ENCODE results near the gene FXYD6.
"Not testable (repeated sequence)": the region's sequence is repeated elsewhere in the genome, so short reads cannot be mapped to it uniquely, and the experiment has no call there.

The FXYD6 gene

DNA sequence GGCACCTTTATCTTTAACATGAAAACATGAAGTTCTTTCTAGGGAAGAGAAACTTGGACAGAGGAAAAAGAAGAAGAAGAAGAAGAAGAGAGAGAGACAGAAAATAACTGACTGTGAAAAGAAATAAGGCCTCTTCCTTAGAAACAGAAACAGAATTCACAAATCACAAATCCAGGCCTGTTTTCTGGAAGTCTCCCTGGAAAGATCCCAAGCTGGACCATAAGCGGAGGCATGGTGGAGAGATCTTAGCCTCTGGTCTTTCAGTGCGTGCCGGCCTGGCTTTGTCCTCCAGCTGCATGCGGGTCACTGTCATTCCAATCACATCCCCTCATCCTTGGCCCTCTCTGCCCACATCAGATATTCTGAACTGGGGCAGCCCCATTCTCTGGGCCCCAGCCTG lies 6.9 kb downstream of the FXYD6 start:
- no peak for ATAC-seq
- no peak for DNase-seq

DNA sequence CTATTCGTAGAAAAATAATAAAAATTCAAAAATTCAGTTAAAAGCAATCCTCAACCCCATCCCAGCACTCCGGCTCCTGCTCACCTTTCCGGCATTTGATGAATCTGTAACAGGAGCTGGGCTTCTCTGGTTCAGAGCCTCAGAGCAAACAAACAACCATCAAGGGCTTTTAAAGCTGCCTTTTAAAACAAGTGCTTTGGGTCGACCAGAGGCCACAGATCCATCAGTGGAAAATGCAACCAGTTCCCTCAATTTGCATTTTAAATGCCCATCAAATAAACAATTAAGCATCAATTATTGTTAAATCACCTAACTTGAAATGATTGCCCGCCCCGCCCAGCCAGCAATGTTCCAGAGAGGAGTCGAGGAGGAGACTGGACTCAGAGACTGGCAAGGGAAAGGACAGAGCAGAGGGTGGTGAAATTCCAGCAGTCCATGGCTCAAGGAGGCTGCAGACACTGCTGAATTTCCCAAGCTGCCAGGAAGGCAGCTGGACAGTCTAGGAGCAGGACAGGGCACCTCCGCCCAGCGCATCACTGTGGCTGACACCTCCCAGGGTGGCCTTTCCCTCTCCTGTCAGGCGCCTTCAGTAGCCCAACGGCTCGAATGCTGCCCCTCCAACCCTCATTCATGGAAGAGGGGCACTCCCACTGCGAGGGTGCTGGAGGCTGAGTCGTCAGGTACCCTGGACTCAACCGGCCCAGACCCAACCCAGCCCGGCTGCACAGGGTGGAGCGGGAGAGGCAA lies 7.5 kb downstream of the FXYD6 start:
- ATAC-seq (no peak), DNase-seq (no peak)

DNA sequence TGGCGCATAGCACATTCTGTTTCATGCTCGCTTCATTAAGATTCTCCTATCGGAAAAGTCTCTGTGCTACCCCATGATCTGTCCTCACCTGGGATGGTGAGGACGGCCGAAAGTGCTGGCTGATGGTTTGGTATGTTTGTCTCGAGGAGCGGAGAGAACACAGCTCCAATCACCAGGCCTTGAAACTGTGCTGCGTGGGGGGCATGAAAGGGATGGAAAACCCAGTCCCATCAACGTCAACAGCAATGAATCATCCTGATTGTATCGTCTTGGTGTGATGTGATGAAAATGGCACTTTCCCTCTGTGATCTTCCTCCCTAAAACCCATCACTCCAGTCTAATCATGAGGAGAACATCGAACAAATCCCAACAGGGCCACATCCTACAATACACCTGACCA lies 8.4 kb downstream of the FXYD6 start:
- no peak for ATAC-seq

DNA sequence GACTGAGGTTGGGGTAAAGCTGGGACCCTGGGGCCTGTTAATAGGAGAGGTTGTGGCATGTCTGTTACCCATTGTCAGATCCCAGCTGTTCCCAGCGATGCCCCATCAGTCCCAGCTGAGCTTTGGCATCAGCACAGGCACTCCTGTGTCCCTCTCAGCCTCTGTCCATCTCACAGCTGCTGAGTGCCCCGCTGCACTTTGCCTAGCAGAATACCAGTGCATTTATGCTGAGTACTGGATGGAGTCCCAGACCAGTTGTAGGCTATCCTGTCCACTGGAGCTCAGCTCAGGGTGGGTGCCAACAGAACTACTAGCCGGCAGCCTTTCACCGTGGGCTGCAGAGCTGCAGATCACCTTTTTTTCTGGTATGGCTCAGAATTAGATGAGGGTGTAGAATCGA lies 9.9 kb downstream of the FXYD6 start:
- ATAC-seq (no peak), DNase-seq (no peak)

More for the DNA sequence above, 8.4 kb downstream of the FXYD6 start:
- DNase-seq, result no peak

DNA sequence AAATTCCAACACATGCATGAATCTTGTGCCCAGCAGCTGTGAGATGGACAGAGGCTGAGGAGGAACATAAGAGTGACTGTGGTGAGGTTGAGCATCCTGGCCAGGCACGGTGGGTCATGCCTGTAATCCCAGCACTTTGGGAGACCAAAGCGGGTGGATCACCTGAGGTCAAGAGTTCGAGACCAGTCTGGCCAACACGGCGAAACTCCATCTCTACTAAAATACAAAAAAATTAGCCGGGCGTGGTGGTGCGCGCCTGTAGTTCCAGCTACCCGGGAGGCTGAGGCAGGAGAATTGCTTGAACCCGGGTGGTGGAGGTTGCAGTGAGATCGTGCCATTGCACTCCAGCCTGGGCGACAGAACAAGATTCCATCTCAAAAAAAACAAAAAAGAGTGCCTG lies 10.9 kb downstream of the FXYD6 start:
- not testable (repeated sequence) for ATAC-seq, DNase-seq

DNA sequence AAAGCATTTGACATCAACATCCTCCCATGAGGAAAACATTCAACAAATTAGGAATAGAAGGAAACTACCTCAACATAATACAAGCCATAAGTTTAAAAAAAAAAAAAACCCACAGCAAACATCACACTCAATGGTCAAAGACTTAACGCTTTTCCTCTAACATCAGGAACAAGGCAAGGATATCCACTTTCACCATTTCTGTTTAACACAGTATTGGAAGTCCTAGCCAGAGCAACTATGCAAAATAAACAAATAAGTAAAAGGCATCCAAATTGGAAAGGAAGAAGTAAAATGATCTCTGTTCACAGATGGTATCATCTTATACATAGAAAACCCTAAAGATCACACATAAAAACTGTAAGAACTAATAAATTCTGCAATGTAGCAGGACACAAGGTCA lies 13.1 kb downstream of the FXYD6 start:
- DNase-seq (no peak), ATAC-seq (no peak)

DNA sequence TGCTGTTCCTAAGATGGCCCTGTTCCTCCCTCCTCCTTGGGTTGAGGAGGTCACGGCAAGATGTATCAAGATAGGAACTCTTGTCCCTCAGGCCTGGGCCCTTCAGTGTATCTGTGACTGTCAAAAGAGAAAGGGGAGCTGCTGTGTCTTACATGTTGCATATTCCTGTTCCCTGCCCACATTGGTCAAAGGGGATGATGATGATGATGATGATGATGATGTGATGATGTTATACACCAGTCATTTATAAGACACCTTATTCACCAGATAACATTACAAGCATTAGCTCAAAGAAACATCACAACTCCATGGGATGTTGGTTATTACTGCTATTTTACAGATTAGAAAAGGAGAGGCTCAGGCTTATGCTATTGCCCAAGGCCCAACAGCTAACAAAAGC lies 13.7 kb downstream of the FXYD6 start:
- ATAC-seq, result no peak
- no peak for DNase-seq

DNA sequence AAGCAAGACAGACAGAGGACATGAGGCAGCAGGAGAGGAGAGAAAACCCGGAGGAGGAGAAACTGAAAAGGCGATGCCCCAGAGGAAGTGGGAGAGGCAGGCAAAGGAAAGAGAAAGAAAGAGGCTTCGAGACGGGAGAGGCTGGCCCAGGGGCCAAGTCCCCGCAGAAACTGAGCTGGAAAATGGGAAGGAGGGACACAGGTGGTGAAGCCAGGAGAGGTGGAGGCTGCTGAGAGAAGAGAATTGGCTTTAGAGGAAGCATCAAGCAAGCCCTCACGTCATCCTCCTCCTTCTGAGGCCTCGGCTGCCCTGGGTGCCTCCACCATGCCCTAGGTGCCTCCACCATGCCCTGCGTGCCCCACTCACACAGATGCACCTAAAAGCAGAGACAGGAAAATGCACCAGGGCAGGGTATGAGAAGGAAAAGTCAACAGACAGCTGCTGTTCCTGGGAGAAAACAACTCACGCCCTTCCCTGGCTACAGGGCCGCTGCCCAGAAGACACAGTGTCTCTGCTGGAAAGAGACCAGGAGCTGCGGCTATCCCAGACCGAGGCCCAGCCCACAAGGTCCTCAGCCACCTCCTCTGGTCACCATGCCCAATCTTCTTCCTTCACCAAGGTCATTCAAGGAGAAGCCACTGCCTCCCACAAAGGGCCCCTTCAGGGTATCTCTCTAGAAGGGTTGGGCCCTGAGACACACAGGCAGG lies 14.3 kb downstream of the FXYD6 start:
- no peak for ATAC-seq
- DNase-seq, result no peak

DNA sequence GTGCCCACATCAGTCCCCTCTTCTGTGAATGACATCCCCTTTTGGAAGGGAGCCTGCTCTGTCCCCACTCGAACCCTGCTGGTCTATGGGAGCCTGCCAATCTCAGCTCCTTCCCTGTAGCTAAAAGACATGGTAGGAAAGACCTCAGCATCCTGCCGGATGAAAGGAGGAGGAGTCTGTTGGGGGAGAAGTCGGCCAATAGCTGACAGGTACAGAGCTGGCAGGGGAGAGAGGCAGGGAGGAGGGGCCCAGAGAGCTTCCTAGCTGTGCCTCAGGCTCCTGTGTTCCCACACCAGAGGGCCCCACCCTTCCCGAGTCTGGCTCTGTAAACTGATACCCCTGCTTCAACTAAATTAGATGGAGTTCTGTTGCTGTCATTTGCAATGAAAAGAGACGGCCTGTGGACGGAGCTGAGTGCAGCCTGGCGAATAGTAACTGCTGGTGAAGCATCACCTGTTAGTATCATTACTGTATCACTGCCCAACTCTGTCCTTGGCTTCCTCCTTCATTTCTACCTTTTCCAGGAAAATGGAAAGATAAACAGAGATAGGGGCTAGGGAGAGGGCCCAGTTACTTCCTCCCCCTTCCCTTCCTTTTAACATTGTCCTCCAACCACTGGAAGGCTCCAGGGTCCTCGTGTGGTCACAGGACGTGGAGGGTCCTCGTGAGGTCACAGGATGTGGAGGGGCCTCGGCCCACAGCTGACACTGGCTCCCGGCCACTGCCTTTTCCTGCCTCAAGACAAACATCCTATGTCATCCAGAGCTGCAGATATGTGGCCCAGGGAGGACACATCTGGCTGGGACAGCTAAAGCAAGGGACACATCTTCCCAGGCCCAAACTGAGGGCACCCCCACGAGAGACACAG lies 15.1 kb downstream of the FXYD6 start:
- no peak for ATAC-seq
- no peak for DNase-seq

DNA sequence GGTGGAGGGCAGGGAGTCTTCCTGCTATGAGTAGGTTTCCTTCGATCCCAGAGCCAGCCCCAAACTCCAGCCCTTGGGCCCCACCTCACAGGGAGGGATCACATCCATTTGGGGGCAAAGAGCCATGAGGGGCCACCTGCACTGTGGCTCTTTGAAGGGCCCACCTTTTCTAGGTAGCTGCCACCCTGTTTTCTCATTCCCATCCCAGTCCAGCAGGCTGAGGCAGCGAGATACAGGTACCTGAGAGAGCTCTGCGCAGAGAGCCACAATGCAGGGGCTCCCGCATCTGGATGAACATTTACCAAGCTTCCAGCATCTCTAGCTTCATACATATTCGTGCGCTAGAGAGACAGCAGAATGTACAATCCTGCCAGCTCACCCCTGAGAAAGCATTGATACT lies 16.3 kb downstream of the FXYD6 start:
- DNase-seq (no peak), ATAC-seq (no peak)

DNA sequence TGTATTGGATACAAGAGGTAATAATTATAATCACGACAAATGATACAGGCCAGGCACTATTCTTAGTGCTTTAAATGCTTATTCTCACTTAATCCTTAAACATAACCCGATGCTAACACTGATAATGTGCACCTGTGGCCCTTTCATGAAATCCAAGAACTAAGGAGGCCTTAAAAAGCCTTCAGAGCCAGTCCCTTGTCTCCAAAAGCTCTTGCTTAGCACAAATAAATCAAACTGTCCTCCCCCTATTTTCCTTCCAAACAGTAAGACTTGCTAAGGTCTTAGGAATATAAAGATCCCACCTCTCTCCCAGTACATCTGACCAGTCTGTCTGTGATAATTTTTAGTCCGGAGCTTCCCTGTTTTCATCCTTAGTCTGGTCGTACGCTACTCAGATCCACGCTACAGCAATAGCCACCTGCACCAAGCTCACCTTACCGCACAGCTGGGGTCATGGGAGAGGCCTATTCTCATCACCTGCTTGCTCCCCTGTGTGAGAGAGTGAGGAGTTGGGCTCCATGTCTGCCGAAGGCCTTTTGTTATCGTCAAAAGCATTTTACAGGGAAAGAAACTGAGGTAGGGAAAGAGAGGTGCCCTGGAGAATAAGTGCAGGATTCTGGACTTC lies 16.9 kb downstream of the FXYD6 start:
- ATAC-seq (no peak), DNase-seq (no peak)

DNA sequence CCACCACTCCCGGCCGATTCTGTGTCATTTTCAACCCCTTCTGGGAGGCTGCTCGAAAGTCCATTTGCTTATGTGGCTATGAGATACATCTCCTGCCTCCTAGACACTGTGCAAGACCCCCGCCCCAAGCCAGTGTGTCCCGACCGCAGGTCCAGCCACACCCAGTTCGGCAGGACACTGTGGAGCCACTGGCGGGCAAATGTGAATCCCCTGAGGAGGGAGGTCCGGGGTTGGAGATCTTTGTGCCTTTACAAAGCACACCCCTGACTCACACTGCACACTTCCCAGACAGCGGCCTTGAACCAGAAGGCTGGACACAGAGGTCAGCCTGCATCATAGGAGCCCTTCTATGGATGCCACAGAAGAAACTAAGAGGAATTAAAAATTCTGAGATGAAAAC lies 17.4 kb downstream of the FXYD6 start:
- ATAC-seq (no peak), DNase-seq (no peak)

DNA sequence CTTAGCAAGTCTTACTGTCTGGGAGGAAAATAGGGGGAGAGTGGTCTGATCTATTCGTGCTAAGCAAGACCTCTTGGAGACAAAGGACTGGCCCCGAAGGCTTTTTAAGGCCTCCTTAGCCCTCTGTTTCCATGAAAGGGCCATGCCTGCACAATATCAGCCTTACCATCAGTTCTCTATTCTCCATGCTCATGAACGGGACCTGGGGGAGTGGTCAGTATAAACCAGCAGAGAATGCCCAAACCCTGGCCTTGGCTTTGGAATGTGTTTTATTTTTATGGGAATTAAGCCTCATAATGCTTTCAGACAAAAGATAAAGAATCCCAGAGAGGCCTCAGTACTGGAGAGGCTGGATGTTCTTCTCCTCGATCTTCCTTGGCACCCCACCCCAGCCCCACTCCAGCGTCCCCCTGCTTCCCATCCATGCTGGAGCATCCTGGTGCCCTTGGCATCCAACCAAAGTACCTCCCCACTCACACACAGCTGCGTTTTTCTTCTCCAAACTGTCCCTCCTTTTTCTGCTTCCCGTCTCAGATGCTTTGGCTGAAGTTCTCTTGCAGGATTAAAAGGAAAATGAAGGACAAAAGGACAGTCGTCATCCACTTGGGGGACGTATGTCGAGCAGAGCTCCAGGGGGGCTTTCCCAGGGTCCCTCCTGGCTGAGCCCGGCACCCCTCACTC lies 18.6 kb downstream of the FXYD6 start:
- ATAC-seq (no peak), DNase-seq (no peak)

DNA sequence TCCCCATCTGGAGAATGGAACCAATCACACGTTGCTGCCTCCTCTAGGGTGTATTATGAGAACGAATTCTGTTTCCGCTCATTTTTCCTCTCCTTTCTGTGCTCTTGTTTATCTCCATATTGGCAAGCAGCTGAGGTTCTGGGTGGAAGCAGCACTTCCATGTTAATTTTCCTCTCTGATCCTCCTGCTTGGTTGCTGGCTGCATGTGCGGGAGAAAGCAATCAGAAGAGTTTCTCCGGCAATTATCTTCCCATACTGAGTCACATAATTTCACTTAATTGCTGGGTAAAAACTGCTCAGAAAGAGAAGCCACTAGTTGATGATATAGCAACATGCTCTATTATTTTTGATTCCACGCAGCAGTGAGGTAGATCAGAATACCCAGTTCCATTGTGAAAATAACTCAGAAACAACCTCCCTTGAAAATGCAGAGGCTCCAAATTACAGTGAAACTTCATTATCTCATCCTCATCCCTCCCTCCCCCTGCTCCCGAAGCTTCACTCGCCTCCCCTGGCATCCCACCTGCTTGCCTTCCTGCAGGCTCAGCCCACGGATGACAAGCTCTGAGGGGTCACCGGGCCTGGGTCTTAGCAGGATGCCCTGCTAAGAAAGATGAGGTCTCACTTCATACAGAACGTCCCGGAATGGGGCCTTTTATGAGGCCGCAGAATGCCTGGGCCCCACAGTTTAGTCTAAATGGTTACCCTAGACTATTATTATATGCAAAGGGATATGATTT lies 20.4 kb downstream of the FXYD6 start:
- ATAC-seq (no peak), DNase-seq (no peak)

DNA sequence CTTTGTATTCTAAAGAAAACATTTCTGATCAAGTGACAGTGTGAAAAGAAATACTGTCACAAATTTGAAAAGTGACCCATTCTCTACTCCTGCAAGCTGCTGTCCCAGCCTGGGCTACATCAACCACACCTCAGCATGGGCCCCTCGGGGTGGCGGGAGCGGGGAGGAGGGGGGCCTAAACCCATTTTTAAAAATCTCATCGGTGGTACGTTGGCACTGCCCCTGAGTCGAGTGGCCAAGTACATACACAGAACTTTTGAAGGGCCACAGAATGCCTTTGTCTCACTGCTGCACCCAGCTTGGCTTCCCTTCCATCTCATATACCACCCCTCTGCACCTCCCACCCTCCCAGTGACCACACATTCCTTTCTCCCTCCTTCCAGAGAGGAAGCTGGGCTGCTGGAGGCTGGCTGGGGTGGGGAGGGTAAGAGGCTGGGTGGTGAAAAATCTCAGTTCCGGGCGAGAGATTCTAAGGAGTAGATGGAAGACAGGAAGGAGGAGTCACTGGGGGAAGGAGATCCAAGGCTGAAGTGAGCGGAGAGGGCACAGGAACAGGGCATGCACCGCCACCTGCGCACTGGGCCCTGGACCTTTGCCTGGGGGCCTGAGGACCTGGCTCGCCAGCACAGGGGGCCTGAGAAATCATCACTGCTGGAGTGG lies 21.1 kb downstream of the FXYD6 start:
- DNase-seq, result no peak
- ATAC-seq, result no peak

DNA sequence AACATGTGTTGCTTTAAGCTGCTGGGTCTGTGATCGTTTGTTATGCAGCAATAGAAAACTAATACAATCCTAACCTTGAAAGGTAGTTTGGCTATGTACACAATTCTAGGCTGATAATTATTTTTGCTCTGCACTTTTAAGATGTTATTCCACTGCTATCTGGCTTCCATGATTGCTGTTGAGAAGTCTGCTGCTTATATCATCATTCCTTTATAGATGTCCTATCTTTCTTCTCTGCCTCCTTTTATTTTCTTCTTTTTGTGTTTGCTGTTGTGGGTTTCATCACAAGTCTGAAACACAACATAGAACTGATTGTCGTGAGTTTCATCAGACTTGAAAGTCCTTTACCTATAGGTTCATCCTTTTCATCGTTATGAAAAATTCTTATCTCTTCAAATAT lies 24.1 kb downstream of the FXYD6 start:
- DNase-seq, result no peak
- no peak for ATAC-seq

DNA sequence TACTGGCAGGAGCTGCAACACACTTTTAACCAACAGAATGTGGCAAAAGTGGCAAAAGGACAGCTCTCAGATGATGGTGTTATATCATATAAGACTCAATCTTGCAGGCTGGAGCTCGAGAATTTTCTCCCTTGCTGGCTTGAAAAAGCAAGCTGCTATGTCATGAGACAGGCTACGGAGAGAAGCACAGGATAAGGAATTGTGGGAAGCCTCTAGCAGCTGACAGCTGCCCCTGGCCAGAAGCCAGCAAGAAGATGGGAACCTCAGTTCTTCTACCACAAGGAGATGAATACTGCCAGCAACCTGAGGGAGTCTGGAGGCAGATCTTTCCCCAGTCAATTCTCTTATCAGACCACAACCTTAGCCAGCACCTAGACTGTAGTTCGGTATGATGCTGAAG lies 24.6 kb downstream of the FXYD6 start:
- DNase-seq, result no peak
- no peak for ATAC-seq

DNA sequence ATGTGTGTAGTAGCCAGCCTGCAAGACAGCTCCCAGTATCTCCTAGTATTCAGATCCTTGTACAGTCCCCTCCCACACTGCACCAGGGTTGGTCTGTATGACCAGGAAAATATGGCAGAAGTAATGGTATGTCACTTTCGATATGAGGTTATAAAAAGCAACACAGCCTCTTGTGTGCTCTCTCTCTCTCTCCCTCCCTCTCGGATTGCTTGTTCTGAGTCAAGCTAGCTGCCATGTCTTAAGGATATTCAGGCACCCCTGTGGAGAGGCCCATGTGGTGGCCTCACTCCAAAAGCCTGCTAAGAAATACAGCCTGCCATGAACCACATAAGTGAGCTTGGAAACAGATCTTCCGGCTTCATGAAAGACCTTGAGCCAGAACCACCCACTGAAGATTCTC lies 25.4 kb downstream of the FXYD6 start:
- no peak for DNase-seq
- ATAC-seq, result no peak

DNA sequence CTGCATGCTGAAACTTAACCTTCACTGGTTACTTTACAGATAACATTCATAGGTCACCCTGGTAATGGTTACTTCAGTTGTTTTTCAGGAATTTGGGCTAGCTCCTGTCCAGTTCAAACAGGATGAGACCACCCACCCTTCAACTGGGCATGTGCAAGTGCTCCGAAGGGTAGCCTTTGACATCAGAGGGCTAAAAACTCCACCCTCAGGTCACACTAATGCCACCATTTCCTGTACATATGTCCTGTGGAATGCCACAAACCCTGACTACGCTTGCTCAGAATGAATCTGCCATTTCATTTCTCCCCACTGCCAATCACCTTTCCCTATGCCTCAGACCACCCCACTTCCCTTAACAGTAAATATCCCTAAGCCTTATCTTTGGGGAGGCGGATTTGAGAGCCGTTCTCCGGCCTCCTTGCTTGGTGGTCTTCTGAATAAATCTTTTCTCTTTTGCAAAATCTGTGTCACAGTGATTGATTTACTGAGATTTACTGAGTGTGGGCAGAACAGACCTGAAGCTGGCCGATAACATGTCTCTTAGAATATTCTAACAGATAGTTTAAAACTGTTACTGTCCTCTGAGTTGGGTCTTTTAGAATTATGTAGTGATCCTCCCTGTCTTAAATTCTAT lies 26.6 kb downstream of the FXYD6 start:
- DNase-seq (no peak), ATAC-seq (no peak)
